GM19463 (cell line): ENCODE results near the gene AP2A2.
"Not testable (repeated sequence)": the region's sequence is repeated elsewhere in the genome, so short reads cannot be mapped to it uniquely, and the experiment has no call there.

Experiments used
- ATAC-seq: cut with Tn5 transposase; IDR thresholded peaks from one replicate; pipeline ENCODE4 v1.9.1; 2021; ENCODE audit warnings: mild to moderate bottlenecking, moderate library complexity; ENCODE audit not compliant: unreplicated experiment

Gene AP2A2

DNA sequence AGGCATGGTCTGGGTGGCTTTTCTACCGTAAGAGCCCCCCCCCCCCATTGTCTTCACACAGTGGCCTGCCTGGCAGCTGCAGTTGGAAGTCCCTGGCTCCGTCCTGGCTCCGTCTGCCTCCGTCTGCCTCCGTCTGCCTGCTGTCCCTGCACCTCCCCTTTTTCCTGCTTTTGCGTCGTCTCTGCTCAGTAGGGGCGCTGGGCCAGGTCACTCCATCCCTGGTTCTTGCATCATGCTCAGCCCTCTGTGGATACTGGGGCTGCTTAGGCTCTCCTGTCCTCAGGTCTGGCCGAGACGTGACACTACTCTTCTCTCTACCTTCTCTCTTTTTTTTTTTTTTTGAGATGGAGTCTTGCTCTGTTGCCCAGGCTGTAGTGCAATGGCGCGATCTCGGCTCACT lies 27.8 kb downstream of the AP2A2 start:
- ATAC-seq, result no peak

DNA sequence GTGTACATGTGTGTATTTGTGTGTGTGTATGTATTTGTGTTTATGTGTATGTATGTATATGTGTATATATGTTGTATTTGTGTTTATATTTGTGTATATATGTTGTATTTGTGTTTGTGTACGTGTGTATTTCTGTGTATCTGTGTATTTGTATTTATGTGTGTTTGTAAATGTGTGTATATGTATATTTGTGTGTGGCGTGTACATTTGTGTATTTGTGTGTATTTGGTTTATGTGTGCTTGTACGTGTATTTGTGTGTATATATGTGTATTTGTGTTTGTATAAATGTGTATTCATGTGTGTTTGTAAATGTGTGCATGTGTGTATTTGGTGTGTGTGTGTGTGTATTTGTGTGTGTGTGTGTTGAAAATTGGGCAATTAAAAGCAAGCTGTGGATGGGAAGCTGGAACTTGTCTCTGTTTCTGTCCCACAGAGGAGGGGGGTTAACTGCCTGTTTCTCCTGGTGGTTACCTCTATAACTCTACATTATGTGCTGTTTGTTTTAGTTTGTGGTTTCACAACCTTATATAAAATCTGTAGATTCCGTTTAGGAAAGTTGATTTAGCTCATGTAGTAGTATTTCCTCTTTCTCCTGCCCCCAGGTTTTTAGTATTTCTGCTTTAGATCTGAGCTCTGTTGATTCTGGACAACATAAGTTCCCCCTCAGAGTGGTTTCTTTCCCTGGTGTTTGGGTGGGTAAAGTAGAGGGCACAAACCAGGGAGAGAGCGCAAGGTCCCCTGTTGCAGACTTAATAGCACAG lies 28.9 kb downstream of the AP2A2 start:
- ATAC-seq, result no peak

- ATAC-seq, result no peak
Measured at GRCh38 chr11:955154-956063, 29.7 kb downstream of the AP2A2 start.

GRCh38 chr11:957212-957920 lies 31.7 kb downstream of the AP2A2 start:
- no peak for ATAC-seq

GRCh38 chr11:958101-958500 lies 32.4 kb downstream of the AP2A2 start:
- no peak for ATAC-seq

DNA sequence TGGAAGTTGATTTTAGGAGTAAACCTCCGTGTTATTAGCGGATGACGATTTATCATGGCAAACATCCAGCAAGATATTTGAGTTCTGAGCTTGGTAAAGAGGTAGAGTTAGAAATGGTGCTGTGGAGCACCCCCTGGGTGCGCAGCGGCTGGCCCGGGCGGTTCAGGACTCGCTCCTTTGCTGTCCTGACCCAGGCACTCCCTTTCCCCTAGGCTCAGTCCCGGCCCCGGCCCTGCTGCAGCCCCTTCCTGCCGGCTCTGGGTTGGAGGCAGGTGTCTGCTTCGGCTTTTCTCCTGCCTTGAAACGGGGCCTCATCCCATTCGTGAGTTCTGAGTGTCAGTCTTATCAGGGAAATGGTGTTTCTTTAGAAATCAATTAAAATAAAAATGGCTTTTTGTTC lies 33.4 kb downstream of the AP2A2 start:
- no peak for ATAC-seq

GRCh38 chr11:959608-960007 lies 33.9 kb downstream of the AP2A2 start:
- no peak for ATAC-seq

DNA sequence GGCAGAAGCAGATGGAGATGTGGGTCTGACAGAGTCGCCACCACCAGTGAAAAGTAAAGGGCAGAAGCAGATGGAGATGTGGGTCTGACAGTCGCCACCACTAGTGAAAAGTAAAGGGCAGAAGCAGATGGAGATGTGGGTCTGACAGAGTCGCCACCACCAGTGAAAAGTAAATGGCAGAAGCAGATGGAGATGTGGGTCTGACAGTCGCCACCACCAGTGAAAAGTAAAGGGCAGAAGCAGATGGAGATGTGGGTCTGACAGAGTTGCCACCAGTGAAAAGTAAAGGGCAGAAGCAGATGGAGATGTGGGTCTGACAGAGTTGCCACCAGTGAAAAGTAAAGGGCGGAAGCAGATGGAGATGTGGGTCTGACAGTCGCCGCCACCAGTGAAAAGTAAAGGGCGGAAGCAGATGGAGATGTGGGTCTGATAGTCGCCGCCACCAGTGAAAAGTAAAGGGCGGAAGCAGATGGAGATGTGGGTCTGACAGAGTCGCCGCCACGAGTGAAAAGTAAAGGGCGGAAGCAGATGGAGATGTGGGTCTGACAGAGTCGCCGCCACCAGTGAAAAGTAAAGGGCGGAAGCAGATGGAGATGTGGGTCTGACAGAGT lies 35.7 kb downstream of the AP2A2 start:
- not testable (repeated sequence) for ATAC-seq

GRCh38 chr11:961921-962320 lies 36.3 kb downstream of the AP2A2 start:
- no peak for ATAC-seq

DNA sequence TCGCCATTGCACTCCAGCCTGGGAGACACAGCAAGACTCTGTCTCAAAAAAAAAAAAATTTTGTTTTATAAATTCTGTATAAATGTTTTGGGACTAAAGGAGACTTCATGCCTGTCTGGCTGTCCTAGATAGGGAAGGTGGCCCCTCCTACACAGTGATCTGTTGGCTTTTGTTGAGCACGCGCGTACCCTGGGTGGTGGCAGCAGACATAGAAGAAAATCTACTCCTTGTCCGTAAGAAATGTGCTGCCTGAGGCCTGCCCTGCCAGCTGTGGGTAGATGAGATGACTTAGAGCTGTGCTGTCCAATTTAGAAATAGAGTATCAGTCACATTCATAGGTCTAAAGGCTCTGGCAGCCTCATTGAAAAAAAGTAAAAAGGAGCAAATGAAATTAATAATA lies 37.0 kb downstream of the AP2A2 start:
- no peak for ATAC-seq

GRCh38 chr11:963852-964251 lies 38.2 kb downstream of the AP2A2 start:
- ATAC-seq, result no peak

DNA sequence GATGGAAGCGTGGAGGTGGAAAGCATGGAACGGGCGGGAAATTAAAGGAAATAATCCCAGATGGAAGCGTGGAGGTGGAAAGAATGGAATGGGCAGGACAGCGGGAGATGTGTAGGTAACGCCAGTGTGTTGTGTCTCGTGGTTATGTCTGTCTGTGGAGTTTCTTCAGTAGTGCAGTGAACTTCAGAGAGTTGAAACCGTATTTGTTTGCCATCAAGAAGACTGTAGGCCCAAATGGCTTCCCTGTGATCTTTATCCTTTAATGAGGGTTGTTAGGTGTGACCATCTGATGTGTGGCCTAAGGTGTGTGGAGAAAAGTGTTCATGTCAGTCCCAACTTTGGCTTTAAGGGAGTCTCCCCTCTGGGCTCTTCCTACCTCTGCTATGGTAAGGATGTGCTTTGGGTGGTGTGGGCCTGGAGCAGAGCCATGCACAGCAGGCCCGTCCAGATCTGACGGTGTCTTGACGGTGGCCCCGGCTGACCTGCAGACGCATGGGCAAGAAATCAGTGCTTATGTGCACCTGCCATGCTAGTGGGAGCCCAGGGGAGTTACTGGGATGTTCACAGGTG lies 39.6 kb downstream of the AP2A2 start:
- no peak for ATAC-seq

DNA sequence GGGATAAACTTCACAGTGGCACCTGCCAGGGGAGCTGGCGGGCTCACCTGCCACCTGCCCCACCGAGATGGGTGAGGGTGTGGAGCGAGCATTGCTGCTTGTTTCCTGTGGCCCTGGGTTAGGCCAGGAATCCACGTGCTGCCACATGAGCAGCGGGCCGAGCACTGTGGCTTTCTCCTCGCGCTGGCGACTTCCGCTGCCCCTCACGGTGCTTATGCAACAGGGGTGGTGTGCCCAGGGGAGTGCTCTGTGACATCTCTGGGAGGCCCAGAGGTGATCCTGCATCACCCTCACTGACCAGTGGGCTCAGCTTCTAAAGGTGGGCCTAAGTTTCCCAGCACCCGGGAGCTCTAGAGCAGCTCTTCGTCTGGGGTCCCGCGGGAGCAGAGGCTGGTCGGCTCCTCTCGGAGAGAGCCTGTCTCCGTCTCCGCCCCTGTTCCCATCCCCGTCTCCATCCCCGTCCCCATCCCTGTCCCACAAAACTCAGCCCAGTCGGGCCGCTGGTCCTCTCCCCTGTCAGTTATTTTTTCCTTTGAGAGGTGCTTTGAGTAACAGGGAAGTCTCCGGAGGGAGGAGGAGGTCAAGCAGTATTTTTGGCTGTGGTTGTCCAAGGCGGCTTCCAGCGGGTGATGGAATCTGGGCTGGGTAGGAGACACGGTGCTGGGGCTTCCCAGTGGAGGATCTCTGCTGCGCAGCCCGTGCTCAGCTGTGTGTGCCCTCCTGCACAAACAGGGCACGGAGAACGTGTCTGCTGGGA lies 42.5 kb downstream of the AP2A2 start:
- no peak for ATAC-seq

- ATAC-seq, result no peak
Measured at GRCh38 chr11:968822-969221, 43.2 kb downstream of the AP2A2 start.

- no peak for ATAC-seq
Measured at GRCh38 chr11:969651-970205, 44.1 kb downstream of the AP2A2 start.

DNA sequence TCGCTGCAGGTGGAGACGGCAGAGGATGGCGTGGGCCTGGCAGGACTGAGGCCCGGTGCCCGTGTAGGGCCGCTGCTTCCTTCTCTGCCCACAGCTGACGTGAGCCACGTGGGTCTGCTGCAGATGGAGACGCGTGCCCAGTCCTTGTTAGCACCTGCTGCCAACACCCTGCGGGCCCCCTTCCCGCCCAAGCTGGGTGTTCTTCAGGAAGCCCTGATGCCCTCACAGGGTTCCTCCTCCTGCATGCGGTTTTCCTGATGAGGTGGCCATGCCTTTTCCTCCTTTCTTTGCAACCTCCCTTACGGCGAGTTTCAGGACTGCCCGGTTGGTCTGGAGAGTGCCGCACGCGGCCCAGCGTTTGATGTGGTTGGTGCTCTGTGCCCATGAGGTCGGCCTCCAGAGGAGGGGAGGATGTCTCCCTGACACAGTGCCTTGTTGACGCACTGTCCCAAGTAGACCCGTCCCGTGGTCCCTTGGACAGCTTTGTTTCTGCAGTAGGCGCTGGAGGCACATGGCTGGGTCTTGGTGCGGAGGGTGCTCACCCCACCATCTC lies 44.7 kb downstream of the AP2A2 start:
- no peak for ATAC-seq

DNA sequence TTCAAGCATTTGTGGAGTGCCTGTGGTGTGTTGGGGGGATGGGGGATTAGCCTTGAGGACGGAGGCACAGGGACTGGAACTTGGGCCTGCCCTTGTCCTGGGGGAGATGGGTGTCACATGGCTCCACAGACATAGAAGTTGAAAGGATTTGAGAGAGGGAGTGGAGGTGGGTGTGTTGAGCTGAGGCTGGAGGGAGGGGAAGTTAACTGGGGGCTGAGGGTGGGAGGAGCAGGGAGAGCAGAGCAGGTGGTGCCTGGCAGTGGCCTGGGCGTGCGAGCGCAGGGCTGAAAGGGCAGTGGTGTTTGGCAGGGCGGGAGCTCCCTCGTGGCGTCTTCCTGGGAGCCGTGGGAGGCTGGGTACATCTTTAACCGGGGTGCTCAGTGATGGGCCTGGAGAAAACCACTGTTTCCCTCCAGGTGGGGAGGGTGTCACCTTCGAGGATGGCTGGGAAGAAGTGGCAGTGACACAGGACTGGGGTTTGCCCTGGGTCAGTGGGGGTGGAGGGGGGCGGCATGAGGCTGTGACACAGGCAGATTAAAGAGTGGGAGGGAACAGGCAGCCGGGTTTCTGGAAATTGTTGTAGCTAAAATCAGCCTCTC lies 45.5 kb downstream of the AP2A2 start:
- ATAC-seq, result no peak

DNA sequence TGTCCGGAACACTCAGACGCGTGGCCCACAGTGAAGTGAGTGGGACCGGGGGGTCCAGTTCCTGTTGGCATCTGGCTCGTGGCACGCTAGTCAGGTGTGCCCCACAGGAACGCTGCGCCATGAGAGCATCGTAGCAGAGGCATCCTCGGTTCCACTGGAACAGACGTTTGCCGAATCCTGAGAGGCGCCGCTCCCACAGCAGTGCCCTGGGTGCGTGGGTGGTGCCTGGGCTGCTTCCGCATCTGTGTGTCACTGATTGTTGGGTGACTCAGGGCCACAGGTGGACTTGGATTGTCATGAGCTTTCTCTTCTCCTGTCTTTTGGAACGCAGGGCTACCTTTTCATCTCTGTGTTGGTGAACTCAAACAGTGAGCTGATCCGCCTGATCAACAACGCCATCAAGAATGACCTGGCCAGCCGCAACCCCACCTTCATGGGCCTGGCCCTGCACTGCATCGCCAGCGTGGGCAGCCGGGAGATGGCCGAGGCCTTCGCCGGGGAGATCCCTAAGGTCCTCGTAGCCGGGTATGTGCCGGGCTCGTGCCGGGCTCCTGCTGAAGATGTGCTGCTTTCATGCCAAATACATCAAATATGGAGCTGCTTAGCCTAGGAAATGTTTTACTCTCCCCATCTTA lies 46.2 kb downstream of the AP2A2 start:
- no peak for ATAC-seq
